Caco-2 (cell line): Measurements from ENCODE around the gene VEPH1. TPM values are rescaled to one million over a fixed set of nuclear protein-coding genes. Genes with fewer than 3 reads are reported as not detected.

Experiments
- BruUV-seq: library from RNA; stranded (reverse); fragments of 400-500 nt; replicated peaks from 2 replicates; lab custom pipeline; 2021; lab: Mats Ljungman, UMichigan
- CTCF ChIA-PET: fragments of 300-600 bp; sonication (Branson Sonifier 250); formaldehyde crosslinking; loops from one replicate; lab custom pipeline; 2022; ENCODE audit warnings: antibody characterized with exemption; lab: Charles Lee
- POLR2A ChIA-PET: fragments of 300-600 bp; sonication (Branson Sonifier 250); formaldehyde crosslinking; loops from one replicate; lab custom pipeline; 2022; ENCODE audit warnings: antibody characterized with exemption; lab: Charles Lee
- DNase-seq, 2 experiments: peaks; one replicate each; pipeline versions ENCODE4 v3.0.0 to v3.0.0-alpha.2; 2020 to 2022
- H3K27me3 ChIP-seq: replicated peaks from 2 replicates; pipeline ENCODE4 v1.6.0; 2011; ENCODE audit warnings: low read length; ENCODE audit not compliant: control insufficient read depth, insufficient read depth
- H3K36me3 ChIP-seq: 2 replicates; pipeline ENCODE4 v1.5.1; 2011; ENCODE audit warnings: low read length; ENCODE audit not compliant: control insufficient read depth, insufficient read depth
- H3K4me1 ChIP-seq: fragments of 250-450 bp; sonication (Bioruptor Pico); 2 replicates; pipeline ENCODE4 v1.5.1; 2020; ENCODE audit warnings: mild to moderate bottlenecking
- H3K4me3 ChIP-seq: 2 replicates; pipeline ENCODE4 v1.5.1; 2011; ENCODE audit warnings: low read depth, mild to moderate bottlenecking, control low read depth, low read length
- H3K9me3 ChIP-seq: fragments of 250-450 bp; sonication (Bioruptor Pico); 2 replicates; pipeline ENCODE4 v1.5.1; 2020; ENCODE audit warnings: mild to moderate bottlenecking, moderate library complexity
- H3K27ac Mint-ChIP-seq: one replicate; pipeline ENCODE4 v1.8.0; 2022; ENCODE audit warnings: mixed read lengths; ENCODE audit not compliant: unreplicated experiment
- H3K27me3 Mint-ChIP-seq: one replicate; pipeline ENCODE4 v1.8.0; 2022; ENCODE audit warnings: mixed read lengths; ENCODE audit not compliant: insufficient read depth, unreplicated experiment
- H3K36me3 Mint-ChIP-seq: one replicate; pipeline ENCODE4 v1.8.0; 2022; ENCODE audit warnings: mild to moderate bottlenecking, mixed read lengths; ENCODE audit not compliant: insufficient read depth, unreplicated experiment
- H3K4me1 Mint-ChIP-seq: one replicate; pipeline ENCODE4 v1.8.0; 2022; ENCODE audit warnings: low read depth, mixed read lengths; ENCODE audit not compliant: unreplicated experiment
- H3K4me3 Mint-ChIP-seq: one replicate; pipeline ENCODE4 v1.8.0; 2022; ENCODE audit warnings: mild to moderate bottlenecking, moderate library complexity, mixed read lengths; ENCODE audit not compliant: unreplicated experiment
- H3K9me3 Mint-ChIP-seq: one replicate; pipeline ENCODE4 v1.8.0; 2022; ENCODE audit warnings: mixed read lengths; ENCODE audit not compliant: unreplicated experiment
- intact Hi-C: fragments of 100-400 bp; cut with micrococcal nuclease; formaldehyde crosslinking; loops from one replicate; pipeline ENCODE4 v1.10.0; 2022; ENCODE audit not compliant: unreplicated experiment
- total RNA-seq: library from RNA; stranded (reverse); gene quantifications from 2 replicates; pipeline ENCODE4 v1.2.3, GENCODE V29; 2022
- TF ChIP-seq, protein P1 (sequence below), 2 experiments: fragments of 200-600 bp in 1 of 2; IDR thresholded peaks; 1 replicate in 1 of 2; 2 replicates in 1 of 2; pipeline versions ENCODE4 v1.5.1 to v1.8.0; 2011 to 2022; ENCODE audit warnings: antibody characterized with exemption in 1 of 2, control low read depth in 1 of 2, inconsistent platforms in 1 of 2, low read depth in 1 of 2, low read length in 1 of 2, mild to moderate bottlenecking in 1 of 2, moderate library complexity in 1 of 2; ENCODE audit not compliant: insufficient read depth in 1 of 2, severe bottlenecking in 1 of 2, unreplicated experiment in 1 of 2

VEPH1 gene
- total RNA-seq, 1 experiment from 2014 or later, result 12.0 TPM

DNA sequence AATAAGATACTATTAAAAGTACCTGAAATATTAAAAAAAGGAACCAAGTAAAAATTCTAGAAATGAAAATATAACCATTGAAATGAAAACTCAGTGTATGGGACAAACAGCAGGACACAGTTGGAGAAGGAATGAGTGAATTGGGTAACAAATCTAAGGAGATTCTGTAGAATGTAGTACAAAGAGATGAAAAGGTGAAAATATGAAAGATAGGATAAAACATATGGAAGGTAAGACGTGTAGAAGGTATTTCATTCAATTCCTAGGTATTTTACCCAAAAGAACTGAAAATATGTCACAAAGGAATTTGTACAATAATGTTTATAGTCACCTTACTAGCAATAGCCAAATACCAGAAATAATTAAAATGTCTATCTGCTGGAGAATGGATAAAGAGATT, 260.4 kb downstream of the VEPH1 start:
- intact Hi-C loops, result no loop called here
- DNase-seq, result no peak
- H3K4me1 Mint-ChIP-seq, result no peaks in the 10 kb centered on the region
- TF ChIP-seq, protein P1, sequence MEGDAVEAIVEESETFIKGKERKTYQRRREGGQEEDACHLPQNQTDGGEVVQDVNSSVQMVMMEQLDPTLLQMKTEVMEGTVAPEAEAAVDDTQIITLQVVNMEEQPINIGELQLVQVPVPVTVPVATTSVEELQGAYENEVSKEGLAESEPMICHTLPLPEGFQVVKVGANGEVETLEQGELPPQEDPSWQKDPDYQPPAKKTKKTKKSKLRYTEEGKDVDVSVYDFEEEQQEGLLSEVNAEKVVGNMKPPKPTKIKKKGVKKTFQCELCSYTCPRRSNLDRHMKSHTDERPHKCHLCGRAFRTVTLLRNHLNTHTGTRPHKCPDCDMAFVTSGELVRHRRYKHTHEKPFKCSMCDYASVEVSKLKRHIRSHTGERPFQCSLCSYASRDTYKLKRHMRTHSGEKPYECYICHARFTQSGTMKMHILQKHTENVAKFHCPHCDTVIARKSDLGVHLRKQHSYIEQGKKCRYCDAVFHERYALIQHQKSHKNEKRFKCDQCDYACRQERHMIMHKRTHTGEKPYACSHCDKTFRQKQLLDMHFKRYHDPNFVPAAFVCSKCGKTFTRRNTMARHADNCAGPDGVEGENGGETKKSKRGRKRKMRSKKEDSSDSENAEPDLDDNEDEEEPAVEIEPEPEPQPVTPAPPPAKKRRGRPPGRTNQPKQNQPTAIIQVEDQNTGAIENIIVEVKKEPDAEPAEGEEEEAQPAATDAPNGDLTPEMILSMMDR (IDR thresholded peaks at IDR 0.05; ENCODE audit: insufficient read depth in 1 of 2, low read depth in 1 of 2, low read length in 1 of 2, severe bottlenecking in 1 of 2, unreplicated experiment in 1 of 2), result no peak
- H3K27me3 ChIP-seq, result no peaks in the 10 kb centered on the region; the same call in 1 of the 2 replicates
- ChIA-PET POLR2A (no interaction called here), CTCF (no interaction called here)
- no peaks in the 10 kb centered on the region for H3K4me1 ChIP-seq
- no peaks in the 10 kb centered on the region for H3K9me3 Mint-ChIP-seq
- no peak overlapping the region for H3K4me3 ChIP-seq
- no peak overlapping the region for H3K27ac Mint-ChIP-seq
- H3K36me3 Mint-ChIP-seq, result no peaks in the 10 kb centered on the region
- H3K27me3 Mint-ChIP-seq, result peaks cover 10% of the 10 kb centered on the region
- no peak overlapping the region for H3K4me3 Mint-ChIP-seq
- no peaks in the 10 kb centered on the region for H3K9me3 ChIP-seq
- no TSS peak for BruUV-seq
- H3K36me3 ChIP-seq, result no peaks in the 10 kb centered on the region

DNA sequence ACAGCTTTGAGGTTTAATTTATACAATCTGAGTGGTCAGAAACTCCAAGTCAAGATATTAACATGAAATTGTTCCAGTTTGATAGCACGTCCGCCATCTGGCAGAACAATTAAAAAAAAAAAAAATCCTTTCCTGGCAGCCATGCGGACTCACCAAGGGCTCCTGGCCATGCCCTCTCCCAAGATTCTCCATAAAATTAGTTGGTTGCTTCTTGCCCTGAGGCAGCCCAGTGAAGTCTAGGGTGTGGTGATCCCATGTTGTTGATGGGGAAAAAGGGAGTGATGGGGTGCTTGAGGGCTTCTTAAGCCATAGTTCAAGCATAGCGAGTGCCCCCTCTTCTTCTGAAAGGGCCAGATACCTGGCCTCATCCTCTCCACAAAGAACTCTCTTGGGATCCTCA, 261.6 kb downstream of the VEPH1 start:
- no peak for DNase-seq
- H3K27ac Mint-ChIP-seq, result no peak overlapping the region
- intact Hi-C loops, result no loop called here
- no peaks in the 10 kb centered on the region for H3K36me3 Mint-ChIP-seq
- no peaks in the 10 kb centered on the region for H3K9me3 ChIP-seq
- no peaks in the 10 kb centered on the region for H3K4me1 ChIP-seq
- no peak overlapping the region for H3K4me3 Mint-ChIP-seq
- no peaks in the 10 kb centered on the region for H3K36me3 ChIP-seq
- H3K9me3 Mint-ChIP-seq, result no peaks in the 10 kb centered on the region
- ChIA-PET POLR2A (no interaction called here), CTCF (no interaction called here)
- TF ChIP-seq, protein P1 (IDR thresholded peaks at IDR 0.05; ENCODE audit: insufficient read depth in 1 of 2, low read depth in 1 of 2, low read length in 1 of 2, severe bottlenecking in 1 of 2, unreplicated experiment in 1 of 2), result no peak
- H3K27me3 ChIP-seq, result no peaks in the 10 kb centered on the region; the same call in 1 of the 2 replicates
- H3K4me1 Mint-ChIP-seq, result no peaks in the 10 kb centered on the region
- BruUV-seq, result no TSS peak
- no peak overlapping the region for H3K4me3 ChIP-seq
- H3K27me3 Mint-ChIP-seq, result peaks cover 10% of the 10 kb centered on the region

DNA sequence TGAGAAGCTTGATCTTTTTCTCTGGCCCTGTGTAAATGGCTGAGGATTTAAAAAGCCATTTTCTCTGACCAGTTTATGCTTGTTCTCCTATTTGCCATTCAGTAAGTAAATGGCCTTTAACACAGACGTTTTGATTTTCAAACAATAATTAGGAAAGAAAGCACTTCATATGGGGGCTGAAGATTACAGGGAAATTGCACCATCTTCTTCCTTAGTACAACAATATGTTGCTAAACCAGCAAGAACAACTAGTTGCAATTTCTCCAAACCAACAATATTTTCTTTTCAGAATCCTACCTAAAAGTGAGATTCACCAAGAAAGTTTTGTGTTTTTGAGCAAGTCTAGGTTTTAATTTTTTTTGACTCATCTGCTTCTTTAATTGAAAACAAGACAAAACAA, 262.8 kb downstream of the VEPH1 start:
- Mint-ChIP-seq H3K36me3 (no peaks in the 10 kb centered on the region), H3K27me3 (peaks cover 10% of the 10 kb centered on the region), H3K4me3 (no peak overlapping the region), H3K4me1 (peaks cover 2% of the 10 kb centered on the region), H3K9me3 (no peaks in the 10 kb centered on the region), H3K27ac (no peak overlapping the region)
- H3K36me3 ChIP-seq, result no peaks in the 10 kb centered on the region
- TF ChIP-seq, protein P1 (IDR thresholded peaks at IDR 0.05; ENCODE audit: insufficient read depth in 1 of 2, low read depth in 1 of 2, low read length in 1 of 2, severe bottlenecking in 1 of 2, unreplicated experiment in 1 of 2), result no peak
- POLR2A ChIA-PET, result no interaction called here
- no peak for DNase-seq
- H3K9me3 ChIP-seq, result no peaks in the 10 kb centered on the region
- no peaks in the 10 kb centered on the region; the same call in 1 of the 2 replicates for H3K27me3 ChIP-seq
- H3K4me3 ChIP-seq, result no peak overlapping the region
- intact Hi-C loops, result no loop called here
- CTCF ChIA-PET, result no interaction called here
- no TSS peak for BruUV-seq
- no peaks in the 10 kb centered on the region for H3K4me1 ChIP-seq
